BLaER1 treated with 17β-estradiol and CSF1 and Interleukin-3, amounts not matched to agents 10 nM and 100 nM (cell line): ENCODE results near the gene CPNE6.
"Not testable (repeated sequence)": the region's sequence is repeated elsewhere in the genome, so short reads cannot be mapped to it uniquely, and the experiment has no call there.

Experiments used
- H3K27ac ChIP-seq, 11 experiments: shearing (Covaris generic); formaldehyde crosslinking; 2 replicates each; pipeline ENCODE4 v1.8.1; 2022
- H3K27me3 ChIP-seq, 11 experiments: shearing (Covaris generic); formaldehyde crosslinking; 2 replicates each; pipeline ENCODE4 v1.8.1; 2022
- H3K36me3 ChIP-seq, 11 experiments: shearing (Covaris generic); formaldehyde crosslinking; 2 replicates each; pipeline ENCODE4 v1.8.1; 2022
- H3K4me1 ChIP-seq, 10 experiments: shearing (Covaris generic); formaldehyde crosslinking; 2 replicates each; pipeline ENCODE4 v1.8.1; 2022
- H3K4me2 ChIP-seq, 11 experiments: shearing (Covaris generic); formaldehyde crosslinking; 2 replicates each; pipeline ENCODE4 v1.8.1; 2022
- H3K4me3 ChIP-seq, 10 experiments: shearing (Covaris generic); formaldehyde crosslinking; 2 replicates each; pipeline ENCODE4 v1.8.1; 2022
- H3K9ac ChIP-seq, 11 experiments: shearing (Covaris generic); formaldehyde crosslinking; 2 replicates each; pipeline ENCODE4 v1.8.1; 2022
- H3K9me3 ChIP-seq, 11 experiments: shearing (Covaris generic); formaldehyde crosslinking; replicated peaks in 1 of 11; 2 replicates each; pipeline ENCODE4 v1.8.1; 2022
- H4K20me1 ChIP-seq, 11 experiments: shearing (Covaris generic); formaldehyde crosslinking; 2 replicates each; pipeline ENCODE4 v1.8.1; 2022
- Cebpa-rat ChIP-seq, 11 experiments: shearing (Covaris generic); IDR thresholded peaks; 2 replicates each; pipeline ENCODE4 v1.8.1; 2022

Gene CPNE6

GRCh38 chr14:24071144-24071697, at the start of gene CPNE6:
Gene CPNE6 (plus strand): TSS chr14:24071562. CDS start chr14:24072937, 1,375 bp downstream.
- Histone ChIP-seq H3K27me3 (no peaks in the 10 kb centered on the region), H3K4me2 (peak within 1 kb of the TSS in 3 of 11 experiments; percentile 31 to 45 (median 44); a peak in 4 of 22 replicates), H3K4me3 (no peak within 1 kb of the TSS), H3K9ac (no peak within 1 kb of the TSS), H3K4me1 (peaks cover 0 to 32% (median 16%) of the 10 kb centered on the region in 10 experiments; a peak in 14 of 20 replicates), H3K27ac (no peak within 1 kb of the TSS), H3K9me3 (no peaks in the 10 kb centered on the region), H4K20me1 (no peaks in the 10 kb centered on the region), H3K36me3 (no peaks in the 10 kb centered on the region)
- no peak for TF ChIP-seq Cebpa-rat (IDR thresholded peaks at IDR 0.05)

GRCh38 chr14:24024939-24025418, 46.4 kb upstream of the CPNE6 start:
- H3K27ac ChIP-seq, H3K4me2 ChIP-seq, H3K4me3 ChIP-seq, H3K27me3 ChIP-seq, H4K20me1 ChIP-seq, H3K9me3 ChIP-seq, H3K9ac ChIP-seq, H3K36me3 ChIP-seq: not testable (repeated sequence)
- H3K4me1 ChIP-seq, result peaks cover 0 to 13% (median 0%) of the 10 kb centered on the region in 10 experiments; a peak in 4 of 20 replicates

- H3K4me3 ChIP-seq, H3K9ac ChIP-seq, H3K27me3 ChIP-seq, H3K4me2 ChIP-seq, H3K27ac ChIP-seq, H3K36me3 ChIP-seq, H4K20me1 ChIP-seq: not testable (repeated sequence)
- Histone ChIP-seq H3K9me3 (peaks cover 15 to 36% (median 35%) of the 10 kb centered on the region in 11 experiments), H3K4me1 (peaks cover 0 to 24% (median 5%) of the 10 kb centered on the region in 10 experiments; a peak in 9 of 20 replicates)
Observed at GRCh38 chr14:24029687-24030086, 41.7 kb upstream of the CPNE6 start.

- peaks cover 15 to 36% (median 34%) of the 10 kb centered on the region in 11 experiments for H3K9me3 ChIP-seq
- H3K27me3 ChIP-seq, H4K20me1 ChIP-seq, H3K4me2 ChIP-seq, H3K27ac ChIP-seq, H3K4me3 ChIP-seq, H3K36me3 ChIP-seq, H3K9ac ChIP-seq: not testable (repeated sequence)
- H3K4me1 ChIP-seq, result peaks cover 0 to 36% (median 10%) of the 10 kb centered on the region in 10 experiments; a peak in 11 of 20 replicates
Observed at GRCh38 chr14:24031331-24031730, 40.0 kb upstream of the CPNE6 start.

GRCh38 chr14:24032727-24033418, 38.5 kb upstream of the CPNE6 start:
- peak overlapping the region in 5 of 11 experiments; percentile 26 to 57 (median 37); a peak in 9 of 22 replicates for H3K4me2 ChIP-seq
- H3K27me3 ChIP-seq, result no peaks in the 10 kb centered on the region
- TF ChIP-seq Cebpa-rat (IDR thresholded peaks at IDR 0.05), result no peak
- H3K36me3 ChIP-seq, result no peaks in the 10 kb centered on the region
- peaks cover 9 to 50% (median 22%) of the 10 kb centered on the region in 10 experiments; a peak in 19 of 20 replicates for H3K4me1 ChIP-seq
- H4K20me1 ChIP-seq, result no peaks in the 10 kb centered on the region
- no peak overlapping the region for H3K27ac ChIP-seq
- H3K9ac ChIP-seq, result no peak overlapping the region
- peaks cover 15 to 36% (median 34%) of the 10 kb centered on the region in 11 experiments for H3K9me3 ChIP-seq
- no peak overlapping the region for H3K4me3 ChIP-seq

GRCh38 chr14:24035769-24036168, 35.6 kb upstream of the CPNE6 start:
- H3K27ac ChIP-seq, result peak overlapping the region; percentile 50 to 80 (median 76); a peak in 19 of 22 replicates
- not testable (repeated sequence) for H3K27me3 ChIP-seq, H4K20me1 ChIP-seq, H3K36me3 ChIP-seq
- peak overlapping the region; percentile 71 to 82 (median 79) for H3K9ac ChIP-seq
- peaks cover 15 to 31% (median 29%) of the 10 kb centered on the region in 11 experiments for H3K9me3 ChIP-seq
- H3K4me2 ChIP-seq, result peak overlapping the region; percentile 81 to 96 (median 90)
- H3K4me3 ChIP-seq, result peak overlapping the region; percentile 52 to 75 (median 64)
- H3K4me1 ChIP-seq, result peaks cover 9 to 50% (median 22%) of the 10 kb centered on the region in 10 experiments; a peak in 19 of 20 replicates

- Histone ChIP-seq H4K20me1 (no peaks in the 10 kb centered on the region), H3K4me3 (peak overlapping the region; percentile 52 to 75 (median 64)), H3K4me2 (peak overlapping the region; percentile 81 to 96 (median 90)), H3K4me1 (peaks cover 9 to 50% (median 22%) of the 10 kb centered on the region in 10 experiments; a peak in 19 of 20 replicates), H3K36me3 (no peaks in the 10 kb centered on the region), H3K27me3 (no peaks in the 10 kb centered on the region), H3K9me3 (peaks cover 10 to 25% (median 23%) of the 10 kb centered on the region in 11 experiments), H3K27ac (peak overlapping the region; percentile 50 to 80 (median 76); a peak in 21 of 22 replicates), H3K9ac (peak overlapping the region; percentile 71 to 82 (median 79))
- TF ChIP-seq Cebpa-rat (IDR thresholded peaks at IDR 0.05), result no peak
Observed at GRCh38 chr14:24036169-24036962, 35.0 kb upstream of the CPNE6 start.

GRCh38 chr14:24036963-24037657, 34.3 kb upstream of the CPNE6 start:
- H3K9ac ChIP-seq, result peak overlapping the region; percentile 71 to 82 (median 79); a peak in 20 of 22 replicates
- H3K4me3 ChIP-seq, result peak overlapping the region; percentile 52 to 75 (median 64)
- H3K4me2 ChIP-seq, result peak overlapping the region; percentile 81 to 96 (median 90)
- H3K4me1 ChIP-seq, result peaks cover 9 to 50% (median 22%) of the 10 kb centered on the region in 10 experiments; a peak in 19 of 20 replicates
- H3K36me3 ChIP-seq, H4K20me1 ChIP-seq, H3K27me3 ChIP-seq: not testable (repeated sequence)
- peaks cover 7 to 18% (median 16%) of the 10 kb centered on the region in 11 experiments; a peak in 21 of 22 replicates for H3K9me3 ChIP-seq
- H3K27ac ChIP-seq, result peak overlapping the region in 9 of 11 experiments; percentile 50 to 80 (median 77); a peak in 14 of 22 replicates
